SKM-1 (cell line): Measurements from ENCODE around the gene AUNIP.
A peak's percentile ranks its signal among the peaks of the same experiment; 100 is the strongest.

Experiments used
- DNase-seq: peaks from one replicate; lab custom pipeline; 2025; ENCODE audit not compliant: unreplicated experiment; lab: John Stamatoyannopoulos, UW

Gene AUNIP

GRCh38 chr1:25797939-25798338 is 61.3 kb downstream of the AUNIP start:
- DNase-seq, result no peak

GRCh38 chr1:25796811-25797458 is 62.3 kb downstream of the AUNIP start:
- peak; percentile 76 for DNase-seq

GRCh38 chr1:25795946-25796810 is 63.1 kb downstream of the AUNIP start:
- no peak for DNase-seq

GRCh38 chr1:25795211-25795610 is 64.0 kb downstream of the AUNIP start:
- DNase-seq, result no peak

GRCh38 chr1:25794325-25794724 is 64.9 kb downstream of the AUNIP start:
- no peak for DNase-seq

- no peak for DNase-seq
Observed at GRCh38 chr1:25793585-25794170, 65.6 kb downstream of the AUNIP start.

- no peak for DNase-seq
Observed at GRCh38 chr1:25792115-25792514, 67.1 kb downstream of the AUNIP start.

- DNase-seq, result no peak
Observed at GRCh38 chr1:25790472-25790871, 68.8 kb downstream of the AUNIP start.

GRCh38 chr1:25787760-25788166 is 71.5 kb downstream of the AUNIP start:
- DNase-seq, result no peak

GRCh38 chr1:25786887-25787759 is 72.1 kb downstream of the AUNIP start:
- DNase-seq, result no peak

- DNase-seq, result no peak
Observed at GRCh38 chr1:25785333-25786067, 73.8 kb downstream of the AUNIP start.

- DNase-seq, result no peak
Observed at GRCh38 chr1:25784575-25785051, 74.6 kb downstream of the AUNIP start.
